ENCODE measurements around the gene NDUFS2. TPM values are rescaled to one million over a fixed set of nuclear protein-coding genes. Genes with fewer than 3 reads are reported as not detected.

Gene NDUFS2
- total and polyA plus RNA-seq, 11 donors = 157 to 460 (median 289) TPM

- Histone ChIP-seq H3K27ac (no peak overlapping the region), H3K9me3 (no peaks in the 10 kb centered on the region), H3K4me3 (no peak overlapping the region), H3K27me3 (no peaks in the 10 kb centered on the region), H3K36me3 (peaks cover 0 to 28% (median 7%) of the 10 kb centered on the region in 9 donors), H3K4me1 (peaks cover 0 to 23% (median 0%) of the 10 kb centered on the region in 12 donors)
- ATAC-seq (no peak), DNase-seq (no peak)
- intact Hi-C loops (cut with DNase I) = no loop called here
- no peak for TF ChIP-seq POLR2A (IDR thresholded peaks at IDR 0.05)
- TF ChIP-seq CTCF (IDR thresholded peaks at IDR 0.05) = no peak
- WGBS, 4 donors = 92 to 95% (median 93%) methylated on average over 5 of the region's 5 CpGs
These were observed 17.1 kb downstream of the NDUFS2 start for GRCh38 chr1:161219078-161219892.

GRCh38 chr1:161220002-161220401 is 17.8 kb downstream of the NDUFS2 start:
- Histone ChIP-seq H3K4me3 (no peak overlapping the region), H3K27ac (no peak overlapping the region), H3K9me3 (no peaks in the 10 kb centered on the region), H3K4me1 (peaks cover 0 to 24% (median 1%) of the 10 kb centered on the region in 12 donors), H3K27me3 (no peaks in the 10 kb centered on the region), H3K36me3 (peaks cover 0 to 22% (median under 1%) of the 10 kb centered on the region in 9 donors)
- WGBS, 4 donors = 83 to 92% (median 87%) methylated on average over 5 of the region's 5 CpGs
- TF ChIP-seq CTCF (IDR thresholded peaks at IDR 0.05) (no peak), POLR2A (IDR thresholded peaks at IDR 0.05) (no peak)
- intact Hi-C loops (cut with DNase I) = loop anchor here in 1 of 10 donors (10.0 kb wide), 1 partner anchor 95 kb away; the partner anchor contains the start of gene SDHC
- DNase-seq (no peak), ATAC-seq (no peak)

- TF ChIP-seq CTCF (IDR thresholded peaks at IDR 0.05) = no peak
- TF ChIP-seq POLR2A (IDR thresholded peaks at IDR 0.05) = no peak
- H3K4me1 ChIP-seq = peaks cover 0 to 32% (median 14%) of the 10 kb centered on the region in 12 donors
- no peak for DNase-seq
- no peaks in the 10 kb centered on the region for H3K9me3 ChIP-seq
- no peak overlapping the region for H3K27ac ChIP-seq
- H3K4me3 ChIP-seq = no peak overlapping the region
- peaks cover 0 to 22% (median 0%) of the 10 kb centered on the region in 9 donors for H3K36me3 ChIP-seq
- H3K27me3 ChIP-seq = no peaks in the 10 kb centered on the region
- no peak for ATAC-seq
- intact Hi-C loops (cut with DNase I) = loop anchor here in 1 of 10 donors (10.0 kb wide), 1 partner anchor 92 kb away; the partner anchor contains the start of gene SDHC
- WGBS, 4 donors = 73 to 82% (median 75%) methylated on average over 6 of the region's 6 CpGs
These were observed 20.2 kb downstream of the NDUFS2 start for GRCh38 chr1:161222175-161223019.
